ENCODE results near the gene GALNT7. TPM values are rescaled to one million over a fixed set of nuclear protein-coding genes. Genes with fewer than 3 reads are reported as not detected.
"Not testable (repeated sequence)": the region's sequence is repeated elsewhere in the genome, so short reads cannot be mapped to it uniquely, and the experiment has no call there.

Gene GALNT7
- total RNA-seq, 1 experiment from 2014 or later = 22.1 TPM

- DNase-seq (ENCODE audit: low spot score) = no peak
- in situ Hi-C loops (cut with HindIII; ENCODE audit: low sequenced_read_pairs) = no loop called here
These were observed 7.7 kb upstream of the GALNT7 start for GRCh38 chr4:173160871-173161270.

- in situ Hi-C loops (cut with HindIII; ENCODE audit: low sequenced_read_pairs) = no loop called here
These were observed 7.3 kb upstream of the GALNT7 start for GRCh38 chr4:173161311-173161710.

GRCh38 chr4:173165706-173166105, 2.9 kb upstream of the GALNT7 start:
- no peak for DNase-seq (ENCODE audit: low spot score)
- in situ Hi-C loops (cut with HindIII; ENCODE audit: low sequenced_read_pairs) = no loop called here

More at GRCh38 chr4:173161311-173161710, 7.3 kb upstream of the GALNT7 start:
- no peak for DNase-seq (ENCODE audit: low spot score)

DNA sequence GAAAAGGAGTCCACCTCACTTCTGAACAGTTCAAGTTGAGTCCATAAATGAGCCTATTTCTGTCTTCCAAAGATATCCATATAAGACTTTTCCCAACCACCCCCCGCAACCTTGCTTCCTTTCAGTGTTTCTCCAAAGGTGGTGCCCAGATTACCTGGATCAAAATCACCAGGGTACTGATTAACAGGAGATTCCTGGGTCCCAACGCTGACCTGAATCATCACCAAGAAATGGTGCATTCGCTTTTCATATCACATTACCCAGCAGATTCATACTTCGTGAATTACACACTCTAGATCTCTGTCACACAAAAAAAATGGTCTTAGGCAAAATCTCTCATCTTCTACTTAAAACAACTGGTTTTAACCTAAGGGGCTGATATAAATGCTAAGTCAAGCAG, 2.1 kb upstream of the GALNT7 start:
- in situ Hi-C loops (cut with HindIII; ENCODE audit: low sequenced_read_pairs) = no loop called here
- no peak for DNase-seq (ENCODE audit: low spot score)

DNA sequence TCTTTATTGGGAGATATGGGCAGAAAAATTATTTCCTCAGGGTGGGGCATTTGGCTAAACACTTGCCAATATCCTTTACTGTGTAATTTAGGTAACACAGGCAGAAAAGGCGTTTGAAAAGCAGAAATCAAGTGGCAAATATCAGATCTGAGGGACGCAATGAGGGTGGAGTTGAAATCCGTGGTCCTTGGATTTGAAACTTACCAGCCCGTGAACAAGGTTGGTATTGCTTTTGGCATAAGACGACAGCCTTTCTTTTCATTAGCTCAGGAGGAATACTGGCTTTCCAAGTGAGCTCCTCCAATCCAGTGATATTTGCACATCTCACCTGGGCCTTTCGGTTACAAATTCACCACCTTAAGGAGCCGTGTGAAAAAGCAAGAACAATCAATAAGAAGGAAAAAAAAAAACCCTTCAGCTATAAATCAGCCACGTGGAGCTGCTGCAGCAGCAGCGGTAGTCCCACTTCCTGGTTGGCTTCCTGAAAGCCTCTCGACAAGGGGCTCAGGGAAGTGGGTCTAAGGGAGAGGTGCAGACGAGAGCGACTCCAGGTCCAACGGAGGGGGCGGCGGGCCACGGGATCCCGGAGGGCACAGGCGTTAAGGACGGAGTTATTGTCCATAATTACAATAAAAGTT, 734 bp upstream of the GALNT7 start:
- DNase-seq (ENCODE audit: low spot score) = peak; percentile 67
- in situ Hi-C loops (cut with HindIII; ENCODE audit: low sequenced_read_pairs) = no loop called here

DNA sequence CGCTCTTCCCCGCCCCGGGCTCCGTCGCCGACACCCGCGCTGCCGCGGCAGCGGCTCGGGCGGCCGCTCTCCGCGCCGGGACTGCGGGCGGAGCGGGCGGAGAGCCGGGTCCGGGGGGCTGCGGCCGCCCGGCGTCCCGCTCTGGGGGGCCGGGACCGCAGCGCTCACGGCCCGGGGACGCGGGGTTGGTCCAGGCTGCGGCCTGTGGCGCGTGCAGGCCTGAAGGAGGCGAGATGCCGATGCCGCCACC, 492 bp downstream of the GALNT7 start:
- in situ Hi-C loops (cut with HindIII; ENCODE audit: low sequenced_read_pairs) = no loop called here
- DNase-seq (ENCODE audit: low spot score) = no peak

DNA sequence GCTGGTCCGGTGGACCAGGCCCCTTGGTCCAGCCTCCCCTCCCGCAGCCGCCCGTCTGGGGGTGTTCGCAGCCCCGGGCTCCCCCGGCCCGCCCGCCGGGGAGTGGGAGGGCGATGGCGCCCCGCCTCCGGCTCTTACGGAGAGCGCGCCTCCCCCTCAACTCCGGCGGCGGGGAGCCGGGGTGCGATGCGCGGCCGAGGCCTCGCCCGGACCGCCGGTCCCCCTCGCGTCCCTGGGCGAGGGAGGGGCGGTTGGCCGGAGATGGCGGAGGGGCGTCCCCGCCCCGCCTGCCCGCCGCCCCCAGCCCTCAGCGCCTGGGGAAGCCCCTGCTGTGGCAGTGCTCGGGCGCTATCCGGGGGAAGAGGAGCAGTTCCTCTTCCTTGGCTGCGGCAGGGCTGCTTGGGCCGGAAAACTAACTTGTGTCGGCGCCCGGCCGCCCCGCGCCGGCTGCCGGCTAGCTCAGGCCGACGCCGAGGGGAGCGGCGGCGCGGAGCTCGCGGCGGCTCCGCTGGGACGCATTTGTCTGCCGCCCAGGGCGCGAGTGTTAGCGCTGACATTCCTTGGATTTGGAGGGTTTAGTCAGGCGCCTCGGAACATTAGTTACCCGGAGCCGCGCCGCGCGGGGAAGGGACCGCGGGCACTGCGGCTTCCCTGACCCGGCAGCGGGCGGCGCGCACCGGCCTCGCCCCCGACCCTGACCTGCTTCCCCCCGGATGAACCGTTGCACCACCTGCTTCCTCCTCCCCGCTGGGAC, 994 bp downstream of the GALNT7 start:
- peak; percentile 46 for DNase-seq (ENCODE audit: low spot score)
- in situ Hi-C loops (cut with HindIII; ENCODE audit: low sequenced_read_pairs) = no loop called here

DNA sequence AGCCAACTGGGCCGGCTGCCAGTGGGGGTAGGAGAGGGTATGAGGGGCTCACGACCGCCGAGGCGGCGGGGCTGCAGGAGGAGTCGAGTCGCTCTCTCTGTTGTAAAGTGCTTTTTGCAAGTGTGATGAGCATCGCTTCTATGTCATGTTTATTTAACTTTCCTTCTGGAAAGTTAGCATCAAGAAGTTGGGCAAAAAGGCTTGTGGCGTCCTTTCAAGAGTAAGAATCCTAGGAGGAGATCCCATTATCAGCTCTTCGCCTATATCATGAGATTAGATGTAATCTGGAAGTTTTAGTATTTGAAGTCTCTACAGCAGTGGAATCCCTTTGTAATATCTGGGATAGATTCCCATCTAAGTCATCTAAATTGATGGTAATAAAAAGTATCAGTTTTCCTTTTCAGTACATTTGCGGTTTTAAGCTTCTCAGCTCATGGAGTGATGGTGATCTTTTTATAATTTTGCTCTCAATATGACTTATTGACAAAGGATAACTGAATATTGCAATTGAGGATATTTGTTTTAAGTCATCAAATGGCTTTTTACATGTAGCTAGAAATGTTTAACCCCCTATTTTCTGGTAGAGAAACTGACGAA, 1.7 kb downstream of the GALNT7 start:
- no peak for DNase-seq (ENCODE audit: low spot score)
- in situ Hi-C loops (cut with HindIII; ENCODE audit: low sequenced_read_pairs) = no loop called here

- in situ Hi-C loops (cut with HindIII; ENCODE audit: low sequenced_read_pairs) = no loop called here
- peak; percentile 67 for DNase-seq (ENCODE audit: low spot score)
These were observed 2.5 kb downstream of the GALNT7 start for GRCh38 chr4:173171098-173171497.

DNA sequence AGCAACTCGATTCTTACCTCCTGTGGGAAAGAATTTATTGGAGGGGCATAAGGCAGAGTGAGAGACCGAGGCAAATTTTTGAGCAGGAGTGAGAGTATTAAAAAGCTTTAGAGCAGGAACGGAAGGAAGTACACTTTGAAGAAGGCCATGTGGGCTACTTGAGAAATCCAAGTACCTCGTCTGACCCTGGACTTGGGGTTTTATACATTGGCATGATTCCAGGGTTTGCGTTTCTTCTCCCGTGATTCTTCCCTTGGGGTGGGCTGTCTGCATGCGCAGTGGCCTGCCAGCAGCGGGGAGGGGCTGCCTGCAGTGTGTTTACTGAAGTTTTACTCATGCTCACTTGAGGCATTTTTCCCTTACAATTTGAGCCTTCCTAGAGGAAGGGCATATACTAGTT, 3.4 kb downstream of the GALNT7 start:
- no peak for DNase-seq (ENCODE audit: low spot score)
- in situ Hi-C loops (cut with HindIII; ENCODE audit: low sequenced_read_pairs) = no loop called here

DNA sequence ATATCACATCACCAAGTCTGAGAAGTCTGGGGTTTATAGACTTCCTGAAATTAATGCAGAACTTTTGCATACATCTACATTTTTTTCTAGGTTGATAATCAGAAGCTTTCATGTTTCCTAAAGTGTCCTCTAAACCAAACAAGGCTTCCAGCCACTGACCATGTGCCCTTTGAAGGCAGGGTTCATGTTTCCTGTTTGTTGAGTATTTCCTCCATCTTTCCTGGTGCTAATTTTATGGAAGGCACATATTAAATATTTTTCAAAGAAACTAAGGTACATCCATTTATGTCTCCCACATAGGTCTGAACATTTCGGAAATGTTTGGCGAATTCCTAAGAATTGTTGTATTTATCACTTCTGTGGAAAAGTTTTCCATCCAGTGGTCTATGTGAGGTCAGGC, 5.6 kb downstream of the GALNT7 start:
- DNase-seq (ENCODE audit: low spot score) = no peak
- in situ Hi-C loops (cut with HindIII; ENCODE audit: low sequenced_read_pairs) = no loop called here

- in situ Hi-C loops (cut with HindIII; ENCODE audit: low sequenced_read_pairs) = no loop called here
These were observed 6.0 kb downstream of the GALNT7 start for GRCh38 chr4:173174594-173175012.

DNA sequence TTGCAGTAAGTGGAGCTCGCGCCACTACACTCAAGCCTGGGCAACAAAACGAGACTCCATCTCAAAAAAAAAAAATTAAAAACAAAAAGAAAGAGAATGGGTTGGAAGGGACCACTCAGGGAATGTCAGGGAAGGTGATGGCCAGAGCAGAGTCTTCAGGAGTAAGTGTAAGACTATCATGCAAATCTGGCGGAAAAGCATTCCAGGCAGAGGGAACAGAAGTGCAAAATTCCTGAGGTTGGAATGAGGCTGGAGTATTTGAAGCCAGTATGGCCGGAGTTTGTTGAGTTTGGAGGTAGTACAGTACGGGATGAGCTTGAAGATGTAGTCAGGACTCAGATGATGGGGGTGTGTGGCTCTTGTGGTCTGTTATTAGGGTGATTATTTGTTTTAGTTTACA, 7.4 kb downstream of the GALNT7 start:
- in situ Hi-C loops (cut with HindIII; ENCODE audit: low sequenced_read_pairs) = no loop called here

More at GRCh38 chr4:173174594-173175012, 6.0 kb downstream of the GALNT7 start:
- DNase-seq (ENCODE audit: low spot score) = no peak

DNA sequence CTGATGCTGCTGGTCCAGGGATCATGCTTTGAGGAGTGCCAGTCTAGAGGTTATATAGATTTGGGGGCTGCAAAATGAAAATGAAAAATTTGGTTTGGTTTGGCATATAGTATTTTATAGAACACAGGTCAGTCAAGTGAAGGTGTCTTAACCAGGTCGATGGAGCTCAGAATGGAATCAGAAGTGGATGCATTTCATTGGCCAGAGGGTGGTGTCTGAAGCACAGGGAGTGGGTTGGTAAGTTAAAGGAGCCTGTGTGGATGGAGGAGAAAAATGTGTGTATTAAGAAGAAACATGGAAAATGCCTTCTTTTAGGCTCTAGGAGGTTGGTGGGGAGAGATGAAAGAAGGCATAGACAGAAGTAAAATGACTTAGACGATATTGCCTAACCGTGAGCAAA, 8.6 kb downstream of the GALNT7 start:
- in situ Hi-C loops (cut with HindIII; ENCODE audit: low sequenced_read_pairs) = no loop called here
- peak; percentile 84 for DNase-seq (ENCODE audit: low spot score)

More for the DNA sequence above, 7.4 kb downstream of the GALNT7 start:
- no peak for DNase-seq (ENCODE audit: low spot score)

- in situ Hi-C loops (cut with HindIII; ENCODE audit: low sequenced_read_pairs) = no loop called here
- DNase-seq (ENCODE audit: low spot score) = no peak
These were observed 9.5 kb downstream of the GALNT7 start for GRCh38 chr4:173178144-173178543.

- in situ Hi-C loops (cut with HindIII; ENCODE audit: low sequenced_read_pairs) = no loop called here
- peak; percentile 53 for DNase-seq (ENCODE audit: low spot score)
These were observed 13.2 kb downstream of the GALNT7 start for GRCh38 chr4:173181848-173182247.

DNA sequence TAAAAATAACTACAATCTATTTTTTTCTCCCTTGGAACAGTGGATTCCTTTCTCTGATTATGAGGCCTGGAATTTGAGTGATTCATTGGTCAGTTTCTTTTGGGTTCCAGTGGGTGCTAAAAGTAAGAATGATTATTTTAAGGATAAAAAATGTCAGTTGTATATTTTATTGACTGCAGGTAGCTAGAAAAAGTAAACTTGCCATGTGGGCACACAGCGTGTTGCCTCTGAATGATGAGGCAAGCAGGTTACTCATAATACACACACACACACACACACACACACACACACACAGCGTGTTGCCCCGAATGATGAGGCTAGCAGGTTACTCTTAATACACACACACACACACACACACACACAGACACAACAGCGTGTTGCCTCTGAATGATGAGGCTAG, 13.8 kb downstream of the GALNT7 start:
- peak; percentile 83 for DNase-seq (ENCODE audit: low spot score)
- in situ Hi-C loops (cut with HindIII; ENCODE audit: low sequenced_read_pairs) = no loop called here

DNA sequence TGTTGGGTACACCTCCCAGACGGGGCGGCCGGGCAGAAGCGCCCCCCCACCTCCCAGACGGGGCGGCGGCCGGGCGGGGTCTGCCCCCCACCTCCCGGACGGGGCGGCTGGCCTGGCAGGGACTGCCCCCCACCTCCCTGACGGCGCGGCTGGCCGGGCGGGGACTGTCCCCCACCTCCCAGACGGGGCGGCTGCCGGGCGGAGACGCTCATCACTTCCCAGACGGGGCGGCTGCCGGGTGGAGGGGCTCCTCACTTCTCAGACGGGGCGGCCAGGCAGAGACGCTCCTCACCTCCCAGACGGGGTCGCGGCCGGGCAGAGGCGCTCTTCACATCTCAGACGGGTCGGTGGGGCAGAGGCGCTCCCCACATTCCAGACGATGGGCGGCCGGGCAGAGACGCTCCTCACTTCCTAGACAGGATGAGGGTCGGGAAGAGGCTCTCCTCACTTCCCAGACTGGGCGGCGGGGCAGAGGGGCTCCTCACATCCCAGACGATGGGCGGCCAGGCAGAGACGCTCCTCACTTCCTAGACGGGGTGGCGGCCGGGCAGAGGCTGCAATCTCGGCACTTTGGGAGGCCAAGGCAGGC, 15.1 kb downstream of the GALNT7 start:
- in situ Hi-C loops (cut with HindIII; ENCODE audit: low sequenced_read_pairs) = not testable (repeated sequence)

GRCh38 chr4:173185847-173186510, 17.4 kb downstream of the GALNT7 start:
- DNase-seq (ENCODE audit: low spot score) = no peak
- in situ Hi-C loops (cut with HindIII; ENCODE audit: low sequenced_read_pairs) = no loop called here

More for the DNA sequence above, 15.1 kb downstream of the GALNT7 start:
- not testable (repeated sequence) for DNase-seq (ENCODE audit: low spot score)

GRCh38 chr4:173187732-173188131, 19.1 kb downstream of the GALNT7 start:
- in situ Hi-C loops (cut with HindIII; ENCODE audit: low sequenced_read_pairs) = no loop called here
- no peak for DNase-seq (ENCODE audit: low spot score)

All from G401 (cell line).